EL (cell line): ENCODE measurements around the gene OR56B1.

ENCODE experiments used
- DNase-seq: peaks from one replicate; pipeline ENCODE4 v3.0.0-alpha.2; 2016

OR56B1 gene

GRCh38 chr11:5737670-5738392, 1.6 kb downstream of the OR56B1 start:
- no peak for DNase-seq

GRCh38 chr11:5738431-5738830, 2.2 kb downstream of the OR56B1 start:
- DNase-seq: no peak

- DNase-seq: no peak
These were observed 10.4 kb downstream of the OR56B1 start for GRCh38 chr11:5746614-5747013.

GRCh38 chr11:5749836-5750235, 13.6 kb downstream of the OR56B1 start:
- no peak for DNase-seq

GRCh38 chr11:5753943-5754342, 17.7 kb downstream of the OR56B1 start, which contains the start of gene OR52N4:
OR52N4 (plus strand) TSS chr11:5754243; CDS start chr11:5754741, 498 bp downstream.
- no peak for DNase-seq

- no peak for DNase-seq
These were observed 30.8 kb downstream of the OR56B1 start for GRCh38 chr11:5767056-5767455.

GRCh38 chr11:5783255-5783654, 47.0 kb downstream of the OR56B1 start, which contains the start of gene OR52N5:
OR52N5 (minus strand) TSS chr11:5783355; CDS start chr11:5778634, 4,721 bp downstream.
- no peak for DNase-seq
